Breast epithelium (tissue), 3 donors: ENCODE results near the gene ADGRV1.

Experiments
- POLR2A ChIP-seq: fragments of 450-650 bp; IDR thresholded peaks from one replicate; pipeline ENCODE4 v1.6.1; 2016; ENCODE audit warnings: antibody characterized with exemption, mild to moderate bottlenecking, moderate library complexity
- TF ChIP-seq, protein P1 (sequence below), 3 donors: fragments of 450-650 bp; IDR thresholded peaks; one replicate each; pipeline ENCODE4 v1.5.1; 2016 to 2017; ENCODE audit warnings: antibody characterized with exemption in 3 of 3, mild to moderate bottlenecking in 3 of 3, moderate library complexity in 3 of 3

DNA sequence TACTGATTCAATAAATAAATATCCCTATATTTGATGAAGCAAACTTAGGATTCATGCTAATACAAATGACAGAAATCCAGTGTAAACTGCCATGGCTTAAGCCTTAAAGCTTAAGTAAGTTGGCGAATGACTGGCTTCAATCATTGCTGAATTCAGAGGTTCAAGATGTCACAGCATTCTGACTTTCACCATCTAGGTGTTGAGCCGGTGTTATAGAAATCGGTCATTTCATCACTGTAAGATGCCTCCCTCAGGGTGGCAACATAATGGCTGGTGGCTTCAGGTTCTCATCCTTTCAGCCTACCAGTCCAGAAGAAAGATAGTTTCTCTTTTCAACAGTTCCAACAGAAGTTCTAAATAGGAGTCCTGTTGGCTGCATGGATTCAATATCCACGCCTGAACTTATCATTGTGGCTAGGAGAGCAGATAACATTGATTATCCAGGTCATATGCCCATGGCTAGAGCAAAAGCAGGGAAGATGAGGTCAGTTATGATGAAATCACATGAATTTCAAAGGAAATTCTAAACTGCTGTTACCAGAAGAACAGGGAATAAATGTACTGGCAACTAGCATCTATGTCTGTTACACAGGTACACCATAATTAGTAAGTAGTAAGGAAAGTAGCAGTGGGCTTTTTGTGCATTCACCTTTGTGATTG lies 460.2 kb downstream of the ADGRV1 start:
- TF ChIP-seq, protein P1, sequence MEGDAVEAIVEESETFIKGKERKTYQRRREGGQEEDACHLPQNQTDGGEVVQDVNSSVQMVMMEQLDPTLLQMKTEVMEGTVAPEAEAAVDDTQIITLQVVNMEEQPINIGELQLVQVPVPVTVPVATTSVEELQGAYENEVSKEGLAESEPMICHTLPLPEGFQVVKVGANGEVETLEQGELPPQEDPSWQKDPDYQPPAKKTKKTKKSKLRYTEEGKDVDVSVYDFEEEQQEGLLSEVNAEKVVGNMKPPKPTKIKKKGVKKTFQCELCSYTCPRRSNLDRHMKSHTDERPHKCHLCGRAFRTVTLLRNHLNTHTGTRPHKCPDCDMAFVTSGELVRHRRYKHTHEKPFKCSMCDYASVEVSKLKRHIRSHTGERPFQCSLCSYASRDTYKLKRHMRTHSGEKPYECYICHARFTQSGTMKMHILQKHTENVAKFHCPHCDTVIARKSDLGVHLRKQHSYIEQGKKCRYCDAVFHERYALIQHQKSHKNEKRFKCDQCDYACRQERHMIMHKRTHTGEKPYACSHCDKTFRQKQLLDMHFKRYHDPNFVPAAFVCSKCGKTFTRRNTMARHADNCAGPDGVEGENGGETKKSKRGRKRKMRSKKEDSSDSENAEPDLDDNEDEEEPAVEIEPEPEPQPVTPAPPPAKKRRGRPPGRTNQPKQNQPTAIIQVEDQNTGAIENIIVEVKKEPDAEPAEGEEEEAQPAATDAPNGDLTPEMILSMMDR (IDR thresholded peaks at IDR 0.05) = no peak
- TF ChIP-seq POLR2A = no peak
